ENCODE data around the gene ZC3H13. TPM values are rescaled to one million over a fixed set of nuclear protein-coding genes. Genes with fewer than 3 reads are reported as not detected.

ZC3H13 gene
- total RNA-seq, 1 donor: 21.2 TPM

- DNase-seq (ENCODE audit: low read depth): no peak
- TF ChIP-seq CTCF (IDR thresholded peaks at IDR 0.05; ENCODE audit: insufficient read depth, low read depth, low read length): no peak
- H3K4me3 ChIP-seq (ENCODE audit: low read depth, low read length): no peak overlapping the region
These were observed 33.2 kb upstream of the ZC3H13 start for GRCh38 chr13:46085737-46086136.

- no peak for TF ChIP-seq CTCF (IDR thresholded peaks at IDR 0.05; ENCODE audit: insufficient read depth, low read depth, low read length)
- no peak overlapping the region for H3K4me3 ChIP-seq (ENCODE audit: low read depth, low read length)
- DNase-seq (ENCODE audit: low read depth): no peak
These were observed 29.8 kb upstream of the ZC3H13 start for GRCh38 chr13:46082324-46082723.

GRCh38 chr13:46079770-46080169, 27.2 kb upstream of the ZC3H13 start:
- TF ChIP-seq CTCF (IDR thresholded peaks at IDR 0.05; ENCODE audit: insufficient read depth, low read depth, low read length): no peak
- no peak for DNase-seq (ENCODE audit: low read depth)
- no peak overlapping the region for H3K4me3 ChIP-seq (ENCODE audit: low read depth, low read length)

GRCh38 chr13:46077265-46077664, 24.7 kb upstream of the ZC3H13 start:
- no peak for DNase-seq (ENCODE audit: low read depth)
- no peak for TF ChIP-seq CTCF (IDR thresholded peaks at IDR 0.05; ENCODE audit: insufficient read depth, low read depth, low read length)
- H3K4me3 ChIP-seq (ENCODE audit: low read depth, low read length): no peak overlapping the region

GRCh38 chr13:46076827-46077226, 24.3 kb upstream of the ZC3H13 start:
- no peak for TF ChIP-seq CTCF (IDR thresholded peaks at IDR 0.05; ENCODE audit: insufficient read depth, low read depth, low read length)
- no peak overlapping the region for H3K4me3 ChIP-seq (ENCODE audit: low read depth, low read length)
- DNase-seq (ENCODE audit: low read depth): no peak

GRCh38 chr13:46075811-46076210, 23.3 kb upstream of the ZC3H13 start:
- TF ChIP-seq CTCF (IDR thresholded peaks at IDR 0.05; ENCODE audit: insufficient read depth, low read depth, low read length): no peak
- no peak overlapping the region for H3K4me3 ChIP-seq (ENCODE audit: low read depth, low read length)

GRCh38 chr13:46071590-46072249, 19.2 kb upstream of the ZC3H13 start:
- TF ChIP-seq CTCF (IDR thresholded peaks at IDR 0.05; ENCODE audit: insufficient read depth, low read depth, low read length): no peak
- H3K4me3 ChIP-seq (ENCODE audit: low read depth, low read length): no peak overlapping the region
- no peak for DNase-seq (ENCODE audit: low read depth)

More at GRCh38 chr13:46075811-46076210, 23.3 kb upstream of the ZC3H13 start:
- no peak for DNase-seq (ENCODE audit: low read depth)
